ENCODE data around the gene NCOA6.

Gene NCOA6

GRCh38 chr20:34829191-34829590 lies 3.7 kb upstream of the NCOA6 start:
- no peak for DNase-seq (ENCODE audit: low spot score)
- TF ChIP-seq CTCF (IDR thresholded peaks at IDR 0.05; ENCODE audit: extremely low read depth, missing control alignments): no peak

GRCh38 chr20:34824806-34825529 lies 483 bp downstream of the NCOA6 start:
- peak; percentile 90 for DNase-seq (ENCODE audit: low spot score)

GRCh38 chr20:34824452-34824805 lies 1.0 kb downstream of the NCOA6 start:
- peak; percentile 83 for DNase-seq (ENCODE audit: low spot score)
- TF ChIP-seq CTCF (IDR thresholded peaks at IDR 0.05; ENCODE audit: extremely low read depth, missing control alignments): no peak

More at GRCh38 chr20:34824806-34825529, 483 bp downstream of the NCOA6 start:
- TF ChIP-seq CTCF (IDR thresholded peaks at IDR 0.05; ENCODE audit: extremely low read depth, missing control alignments): no peak

- no peak for TF ChIP-seq CTCF (IDR thresholded peaks at IDR 0.05; ENCODE audit: extremely low read depth, missing control alignments)
- DNase-seq (ENCODE audit: low spot score): no peak
These were observed 1.4 kb downstream of the NCOA6 start for GRCh38 chr20:34824026-34824425.

GRCh38 chr20:34820805-34821578 lies 4.5 kb downstream of the NCOA6 start:
- no peak for TF ChIP-seq CTCF (IDR thresholded peaks at IDR 0.05; ENCODE audit: extremely low read depth, missing control alignments)
- DNase-seq (ENCODE audit: low spot score): no peak

GRCh38 chr20:34817801-34818200 lies 7.7 kb downstream of the NCOA6 start:
- no peak for TF ChIP-seq CTCF (IDR thresholded peaks at IDR 0.05; ENCODE audit: extremely low read depth, missing control alignments)
- no peak for DNase-seq (ENCODE audit: low spot score)

- DNase-seq (ENCODE audit: low spot score): no peak
- no peak for TF ChIP-seq CTCF (IDR thresholded peaks at IDR 0.05; ENCODE audit: extremely low read depth, missing control alignments)
These were observed 8.4 kb downstream of the NCOA6 start for GRCh38 chr20:34817072-34817471.
